PC-3 (cell line): ENCODE measurements around the gene TPM3. TPM values are rescaled to one million over a fixed set of nuclear protein-coding genes. Genes with fewer than 3 reads are reported as not detected.
"Not testable (repeated sequence)": the region's sequence is repeated elsewhere in the genome, so short reads cannot be mapped to it uniquely, and the experiment has no call there.

ENCODE experiments used
- ATAC-seq: fragments of 200-7000 bp; cut with Tn5 transposase; 2 replicates; pipeline ENCODE4 v1.9.1; 2020; ENCODE audit warnings: mild to moderate bottlenecking, moderate library complexity
- BruUV-seq: library from RNA; stranded (reverse); fragments of 400-500 nt; replicated peaks from 2 replicates; lab custom pipeline; 2021; lab: Mats Ljungman, UMichigan
- CTCF ChIA-PET: fragments of 300-600 bp; sonication (Branson Sonifier 250); formaldehyde crosslinking; loops from one replicate; lab custom pipeline; 2022; ENCODE audit warnings: antibody characterized with exemption; lab: Charles Lee
- POLR2A ChIA-PET: fragments of 300-600 bp; sonication (Branson Sonifier 250); formaldehyde crosslinking; loops from one replicate; lab custom pipeline; 2022; ENCODE audit warnings: antibody characterized with exemption; ENCODE audit not compliant: unreplicated experiment; lab: Charles Lee
- DNase-seq: peaks from one replicate; pipeline ENCODE4 v3.0.0-alpha.2; 2015
- H2AFZ ChIP-seq: fragments of 300-600 bp; sonication (generic); 2 replicates; pipeline ENCODE4 v1.6.0; 2016; ENCODE audit warnings: antibody characterized with exemption, low read length
- H3F3A ChIP-seq: fragments of 300-600 bp; sonication (generic); one replicate; pipeline ENCODE4 v1.6.0; 2017; ENCODE audit warnings: antibody characterized with exemption, low read length, control low read depth, mild to moderate bottlenecking; ENCODE audit not compliant: unreplicated experiment
- H3K27ac ChIP-seq: fragments of 300-600 bp; sonication (generic); 2 replicates; pipeline ENCODE4 v1.5.1; 2016; ENCODE audit warnings: mild to moderate bottlenecking, low read length
- H3K27me3 ChIP-seq: fragments of 300-600 bp; sonication (generic); 2 replicates; pipeline ENCODE4 v1.6.1; 2016; ENCODE audit warnings: low read length, mixed read lengths
- H3K36me3 ChIP-seq: fragments of 300-600 bp; sonication (generic); 2 replicates; pipeline ENCODE4 v1.6.1; 2016; ENCODE audit warnings: low read depth, mixed run types, low read length, mixed read lengths
- H3K4me1 ChIP-seq: fragments of 300-600 bp; sonication (generic); 2 replicates; pipeline ENCODE4 v1.5.1; 2016; ENCODE audit warnings: low read length; ENCODE audit not compliant: insufficient read depth
- H3K4me2 ChIP-seq: fragments of 300-600 bp; sonication (generic); 2 replicates; pipeline ENCODE4 v1.6.0; 2016; ENCODE audit warnings: low read length
- H3K4me3 ChIP-seq: fragments of 300-600 bp; sonication (generic); 2 replicates; pipeline ENCODE4 v1.5.1; 2016; ENCODE audit warnings: mild to moderate bottlenecking, low read length, mixed read lengths
- H3K79me2 ChIP-seq: fragments of 300-600 bp; sonication (generic); 2 replicates; pipeline ENCODE4 v1.6.1; 2017; ENCODE audit warnings: low read length, mixed read lengths
- H3K9ac ChIP-seq: fragments of 300-600 bp; sonication (generic); 2 replicates; pipeline ENCODE4 v1.6.0; 2016; ENCODE audit warnings: mild to moderate bottlenecking, low read length
- H3K9me2 ChIP-seq: fragments of 300-600 bp; sonication (generic); replicated peaks from 2 replicates; pipeline ENCODE4 v1.6.1; 2016; ENCODE audit warnings: mixed run types, low read length, mixed read lengths
- H3K9me3 ChIP-seq: fragments of 300-600 bp; sonication (generic); 2 replicates; pipeline ENCODE4 v1.6.1; 2016; ENCODE audit warnings: low read length, mixed read lengths
- H4K20me1 ChIP-seq: fragments of 300-600 bp; sonication (generic); 2 replicates; pipeline ENCODE4 v1.6.1; 2016; ENCODE audit warnings: low read length, mixed read lengths
- CTCF ChIP-seq: fragments of 300-600 bp; sonication (generic); conservative IDR thresholded peaks from 2 replicates; pipeline ENCODE4 v1.5.1; 2017; ENCODE audit warnings: antibody characterized with exemption, low read depth, mild to moderate bottlenecking, low read length
- EZH2 ChIP-seq: fragments of 300-600 bp; sonication (generic); IDR thresholded peaks from one replicate; pipeline ENCODE4 v1.6.1; 2017; ENCODE audit warnings: antibody characterized with exemption, mild to moderate bottlenecking, low read length; ENCODE audit not compliant: unreplicated experiment
- EZH2phosphoT487 ChIP-seq: fragments of 300-600 bp; sonication (generic); IDR thresholded peaks from 2 replicates; pipeline ENCODE4 v1.6.1; 2018; ENCODE audit warnings: mild to moderate bottlenecking, antibody characterized with exemption, low read length, borderline replicate concordance
- intact Hi-C: fragments of 100-400 bp; cut with micrococcal nuclease; formaldehyde crosslinking; loops from 2 replicates; pipeline ENCODE4 v1.9.0; 2023
- total RNA-seq: library from RNA; depleted of rRNA; stranded (reverse); fragments of >200 nt; gene quantifications from 2 replicates; pipeline ENCODE4 v1.2.3, GENCODE V29; 2014

Gene TPM3
- total RNA-seq, 1 experiment from 2014 or later: 428 TPM

DNA sequence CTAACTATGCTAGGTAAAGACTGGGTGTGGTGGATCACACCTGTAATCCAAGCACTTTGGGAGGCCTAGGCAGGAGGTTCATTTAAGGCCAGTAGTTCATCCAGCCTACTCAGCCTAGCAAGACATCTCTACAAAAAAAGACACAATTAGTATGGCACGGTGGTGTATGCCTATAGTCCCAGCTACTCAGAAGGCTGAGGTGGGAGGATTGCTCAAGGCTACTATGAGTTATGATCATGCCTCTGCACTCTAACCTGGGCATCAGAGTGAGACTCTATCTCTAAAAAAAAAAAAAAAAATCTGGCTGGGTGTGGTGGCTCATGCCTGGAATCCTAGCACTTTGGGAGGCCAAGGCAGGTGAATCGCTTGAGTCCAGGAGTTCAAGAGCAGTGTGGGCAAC, 58.6 kb downstream of the TPM3 start:
- Histone ChIP-seq H3F3A (no peaks in the 10 kb centered on the region), H3K36me3 (no peaks in the 10 kb centered on the region), H3K4me2 (no peak overlapping the region), H3K27me3 (no peaks in the 10 kb centered on the region), H2AFZ (no peak overlapping the region), H3K9me2 (no peaks in the 10 kb centered on the region), H3K9ac (no peak overlapping the region), H3K4me1 (peaks cover 10% of the 10 kb centered on the region), H3K4me3 (no peak overlapping the region), H3K27ac (no peak overlapping the region), H4K20me1 (no peaks in the 10 kb centered on the region), H3K79me2 (no peaks in the 10 kb centered on the region), H3K9me3 (no peaks in the 10 kb centered on the region)
- ChIA-PET CTCF (no interaction called here), POLR2A (interaction anchor here (0.7 kb wide), 1 partner anchor 23 kb away, joined by 12 read pairs; no protein-coding TSS in a partner anchor)
- intact Hi-C loops: no loop called here
- BruUV-seq: no TSS peak
- DNase-seq (no peak), ATAC-seq (no peak)
- TF ChIP-seq EZH2phosphoT487: no peak

GRCh38 chr1:154129391-154129970, 62.4 kb downstream of the TPM3 start:
- no peak overlapping the region for H3K4me3 ChIP-seq
- no peaks in the 10 kb centered on the region for H3K27me3 ChIP-seq
- TF ChIP-seq EZH2phosphoT487 (no peak), CTCF (no peak), EZH2 (no peak)
- peak overlapping the region; percentile 57 for H3K4me2 ChIP-seq
- POLR2A ChIA-PET: interaction anchor here (0.6 kb wide), 1 partner anchor 290 kb away, joined by 3 read pairs; no protein-coding TSS in a partner anchor
- H3K9me2 ChIP-seq: no peaks in the 10 kb centered on the region
- no peaks in the 10 kb centered on the region for H3F3A ChIP-seq
- no peak overlapping the region for H3K9ac ChIP-seq
- no peaks in the 10 kb centered on the region for H3K9me3 ChIP-seq
- no peaks in the 10 kb centered on the region for H4K20me1 ChIP-seq
- no peaks in the 10 kb centered on the region for H3K79me2 ChIP-seq
- H3K4me1 ChIP-seq: peaks cover 10% of the 10 kb centered on the region
- no peak overlapping the region for H3K27ac ChIP-seq
- ATAC-seq (peak; percentile 78), DNase-seq (peak; percentile 49)
- CTCF ChIA-PET: no interaction called here
- no peaks in the 10 kb centered on the region for H3K36me3 ChIP-seq
- H2AFZ ChIP-seq: no peak overlapping the region
- intact Hi-C loops: no loop called here
- no TSS peak for BruUV-seq

DNA sequence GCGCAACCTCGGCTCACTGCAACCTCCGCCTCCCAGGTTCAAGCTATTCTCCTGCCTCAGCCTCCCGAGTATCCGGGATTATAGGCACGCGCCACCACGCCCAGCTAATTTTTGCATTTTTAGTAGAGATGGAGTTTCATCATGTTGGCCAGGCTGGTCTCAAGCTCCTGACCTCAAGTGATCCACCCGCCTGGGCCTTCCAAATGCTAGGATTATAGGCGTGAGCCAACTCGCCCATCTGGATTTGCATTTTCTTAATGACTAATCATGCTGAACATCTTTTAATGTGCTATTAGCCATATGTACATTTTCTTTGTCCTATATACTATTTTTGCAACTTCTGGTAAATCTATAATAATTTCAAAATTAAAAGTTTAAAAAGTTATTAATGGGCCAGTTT, 68.7 kb downstream of the TPM3 start:
- H3K9me3 ChIP-seq, H3K4me3 ChIP-seq, H3K36me3 ChIP-seq, H3K9me2 ChIP-seq, H2AFZ ChIP-seq, H3K4me2 ChIP-seq, H3F3A ChIP-seq, CTCF ChIA-PET, intact Hi-C loops, H3K4me1 ChIP-seq, H3K9ac ChIP-seq, BruUV-seq, H4K20me1 ChIP-seq, H3K27me3 ChIP-seq, DNase-seq, ATAC-seq, H3K27ac ChIP-seq, H3K79me2 ChIP-seq: not testable (repeated sequence)
- POLR2A ChIA-PET: interaction anchor here (0.6 kb wide), 1 partner anchor 133 kb away, joined by 8 read pairs; no protein-coding TSS in a partner anchor
